Jurkat, Clone E6-1 (cell line): ENCODE measurements around the gene AMY2A. TPM values are rescaled to one million over a fixed set of nuclear protein-coding genes. Genes with fewer than 3 reads are reported as not detected.
"Not testable (repeated sequence)": the region's sequence is repeated elsewhere in the genome, so short reads cannot be mapped to it uniquely, and the experiment has no call there.

Source experiments
- DNase-seq: peaks from one replicate; pipeline ENCODE4 v3.0.0-alpha.2; 2011; ENCODE audit warnings: low read depth, low spot score
- H3K4me3 ChIP-seq: 2 replicates; pipeline ENCODE4 v1.5.1; 2011; ENCODE audit warnings: mild to moderate bottlenecking, low read length, control low read depth, moderate library complexity
- polyA plus RNA-seq: library from polyadenylated mRNA; unstranded; fragments of >200 nt; gene quantifications from one replicate; pipeline ENCODE4 v1.2.1, GENCODE V29; 2012; ENCODE audit warnings: missing spikeins; ENCODE audit not compliant: insufficient read length, insufficient read depth

AMY2A gene
- polyA plus RNA-seq, result not detected

DNA sequence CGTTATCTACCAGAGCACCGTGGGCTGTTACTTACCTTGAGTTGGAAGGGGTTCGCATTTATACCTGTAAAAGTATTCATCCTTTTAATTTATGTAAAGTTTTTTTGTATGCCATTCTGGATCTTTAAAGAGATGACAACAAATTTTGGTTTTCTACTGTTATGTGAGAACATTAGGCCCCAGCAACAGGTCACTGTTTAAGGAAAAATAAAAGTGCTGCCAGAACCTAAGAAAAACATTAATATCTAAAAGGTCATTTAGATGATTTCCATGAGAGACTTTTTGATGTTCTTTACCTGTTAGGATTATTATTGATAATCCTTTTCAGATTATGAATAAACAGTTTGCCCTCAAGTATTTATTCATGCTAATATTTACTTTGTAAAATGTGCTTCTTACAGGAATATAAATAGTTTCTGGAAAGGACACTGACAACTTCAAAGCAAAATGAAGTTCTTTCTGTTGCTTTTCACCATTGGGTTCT, at the start of gene AMY2A:
Gene AMY2A (plus strand): TSS at position 434 of the 484 bp plus-strand sequence. CDS start 14 bp downstream, at position 448.
- not testable (repeated sequence) for H3K4me3 ChIP-seq, DNase-seq

DNA sequence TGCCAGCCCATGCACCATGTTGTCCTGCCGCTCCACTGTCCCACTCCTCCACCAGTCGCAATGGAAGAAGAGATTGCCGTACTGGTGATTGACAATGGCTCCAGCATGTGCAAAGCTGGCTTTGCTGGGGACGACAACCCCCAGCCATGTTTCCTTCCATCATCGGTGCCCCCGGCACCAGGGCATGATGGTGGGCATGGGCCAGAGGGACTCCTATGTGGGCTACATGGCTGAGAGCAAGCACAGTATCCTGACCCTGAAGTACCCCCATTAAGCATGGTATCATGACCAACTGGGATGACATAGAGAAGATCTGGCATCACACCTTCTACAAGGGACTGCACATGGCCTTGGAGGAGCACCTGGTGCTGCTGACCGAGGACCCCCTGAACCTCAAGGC, 47.7 kb upstream of the AMY2A start:
- DNase-seq, result no peak
- H3K4me3 ChIP-seq, result no peak overlapping the region

DNA sequence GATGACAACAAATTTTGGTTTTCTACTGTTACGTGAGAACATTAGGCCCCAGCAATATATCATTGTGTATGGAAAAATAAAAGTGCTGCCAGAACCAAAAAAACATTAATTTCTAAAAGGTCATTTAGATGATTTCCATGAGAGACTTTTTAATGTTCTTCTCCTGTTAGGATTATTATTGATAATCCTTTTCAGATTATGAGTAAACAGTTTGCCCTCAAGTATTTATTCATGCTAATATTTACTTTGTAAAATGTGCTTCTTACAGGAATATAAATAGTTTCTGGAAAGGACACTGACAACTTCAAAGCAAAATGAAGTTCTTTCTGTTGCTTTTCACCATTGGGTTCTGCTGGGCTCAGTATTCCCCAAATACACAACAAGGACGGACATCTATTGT, 45.9 kb upstream of the AMY2A start, which contains the start of gene AMY2B:
Gene AMY2B (plus strand): TSS at position 301 of the 400 bp plus-strand sequence. CDS start 14 bp downstream, at position 315.
- not testable (repeated sequence) for H3K4me3 ChIP-seq, DNase-seq

DNA sequence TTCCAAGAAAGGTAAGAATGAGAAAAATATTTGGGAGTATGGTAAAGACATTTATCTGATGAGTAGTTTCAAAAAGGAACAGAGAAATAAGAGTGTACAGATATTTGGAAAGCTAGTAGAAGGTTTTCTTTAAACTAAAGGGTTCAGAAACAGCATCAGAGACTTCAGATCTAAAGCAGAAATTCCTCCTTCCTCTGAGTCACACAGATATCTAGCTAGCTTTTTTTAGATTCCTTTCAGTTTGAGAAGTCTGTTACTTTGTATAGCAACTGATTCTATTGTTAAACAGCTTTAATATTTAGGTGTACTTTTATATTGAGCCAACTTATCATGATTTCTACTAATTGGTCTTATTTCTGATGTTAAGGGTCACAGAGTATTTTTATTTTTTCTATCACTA, 41.2 kb upstream of the AMY2A start:
- no peak for DNase-seq
- H3K4me3 ChIP-seq, result no peak overlapping the region

DNA sequence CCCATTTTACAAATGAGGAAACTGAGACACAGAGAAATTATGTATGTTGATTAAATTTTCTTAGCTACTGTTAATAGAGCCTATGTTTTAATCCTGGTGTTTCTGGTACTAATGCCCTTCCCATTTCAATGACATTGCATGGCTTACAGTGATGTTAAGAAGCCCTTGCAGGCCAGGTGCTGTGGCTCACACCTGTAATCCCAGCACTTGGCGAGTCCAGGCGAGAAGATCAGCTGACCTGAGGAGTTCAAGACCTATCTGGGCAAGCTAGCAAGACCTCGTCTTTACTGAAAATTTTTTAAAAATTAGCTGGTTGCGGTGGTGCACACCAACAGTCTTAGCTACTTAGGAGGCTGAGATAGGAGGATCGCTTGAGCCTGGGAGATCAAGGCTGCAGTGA, 40.4 kb upstream of the AMY2A start:
- not testable (repeated sequence) for DNase-seq, H3K4me3 ChIP-seq

DNA sequence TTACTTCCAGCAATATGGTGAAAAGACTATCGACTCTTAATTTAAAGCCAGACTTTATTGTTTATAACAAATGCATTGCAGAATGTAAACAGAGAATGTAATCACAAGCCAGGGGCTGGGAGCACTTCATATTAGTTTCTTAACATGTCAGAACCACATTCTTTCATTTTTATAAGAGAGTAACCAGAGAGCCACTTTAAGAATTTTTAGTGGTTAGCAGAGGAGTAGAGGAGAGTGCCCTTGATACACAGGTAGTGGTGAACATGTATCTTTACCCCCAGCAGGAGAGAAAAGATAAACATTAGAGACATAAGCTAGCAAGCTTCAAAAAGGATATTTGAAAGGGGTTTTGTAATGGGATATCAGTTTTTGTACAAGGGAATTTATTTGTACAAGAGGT, 34.8 kb upstream of the AMY2A start:
- DNase-seq, result no peak
- H3K4me3 ChIP-seq, result no peak overlapping the region

DNA sequence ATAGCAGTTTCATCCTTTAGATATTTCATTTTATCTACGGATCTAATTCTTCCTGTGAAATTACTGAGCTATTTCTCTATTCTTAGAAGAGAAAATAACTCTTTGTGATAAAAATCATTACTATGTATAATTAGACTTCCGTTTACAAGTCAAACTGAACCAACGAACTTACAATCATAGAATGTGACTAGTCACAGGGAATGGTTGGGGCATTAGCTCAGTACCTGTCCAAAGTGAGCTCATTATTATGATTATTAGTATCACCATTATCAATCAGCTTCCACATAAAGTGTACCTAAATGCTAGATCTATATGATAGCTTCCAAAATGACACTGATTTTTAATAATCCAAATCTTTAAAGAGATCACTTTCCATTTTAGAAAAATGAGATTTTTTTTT, 33.3 kb upstream of the AMY2A start:
- DNase-seq, result no peak
- H3K4me3 ChIP-seq, result no peak overlapping the region

DNA sequence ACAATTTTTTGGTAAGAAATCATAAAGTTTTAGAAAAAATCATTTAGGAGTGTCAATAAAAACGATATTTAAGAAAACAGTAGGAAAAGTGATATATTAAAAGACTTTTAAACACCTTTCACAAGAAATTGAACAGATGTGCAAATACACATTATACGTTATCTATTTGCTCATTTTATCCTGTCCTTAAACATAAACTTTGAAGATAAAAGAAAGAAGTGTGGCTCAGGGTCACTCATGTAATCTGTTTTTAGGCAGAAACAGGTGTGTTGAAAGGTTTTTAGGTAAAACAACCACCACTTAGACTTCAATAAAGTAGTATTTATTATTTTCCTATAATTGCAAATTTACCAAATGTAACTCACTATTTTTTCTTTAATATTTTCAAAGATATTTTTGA, 32.7 kb upstream of the AMY2A start:
- H3K4me3 ChIP-seq, result no peak overlapping the region
- DNase-seq, result no peak

DNA sequence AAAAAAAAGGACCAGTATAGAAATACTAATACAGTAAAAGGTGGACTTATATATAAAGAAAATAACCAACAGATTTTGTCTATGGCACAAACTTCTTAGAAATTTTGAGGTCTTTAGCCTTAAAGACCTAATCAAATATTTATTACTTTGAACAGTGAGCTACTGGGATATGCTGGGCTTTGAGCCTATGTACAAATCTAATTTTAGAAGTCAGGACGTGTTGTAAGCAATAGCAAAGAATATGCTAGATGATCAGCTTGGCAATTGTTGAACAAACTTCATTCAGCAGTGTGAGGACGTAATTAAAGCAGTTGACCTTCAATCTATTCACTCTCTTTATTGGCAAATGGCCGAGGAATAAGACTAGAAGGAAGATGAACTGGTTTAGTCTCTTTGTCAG, 14.5 kb upstream of the AMY2A start:
- H3K4me3 ChIP-seq, DNase-seq: not testable (repeated sequence)

DNA sequence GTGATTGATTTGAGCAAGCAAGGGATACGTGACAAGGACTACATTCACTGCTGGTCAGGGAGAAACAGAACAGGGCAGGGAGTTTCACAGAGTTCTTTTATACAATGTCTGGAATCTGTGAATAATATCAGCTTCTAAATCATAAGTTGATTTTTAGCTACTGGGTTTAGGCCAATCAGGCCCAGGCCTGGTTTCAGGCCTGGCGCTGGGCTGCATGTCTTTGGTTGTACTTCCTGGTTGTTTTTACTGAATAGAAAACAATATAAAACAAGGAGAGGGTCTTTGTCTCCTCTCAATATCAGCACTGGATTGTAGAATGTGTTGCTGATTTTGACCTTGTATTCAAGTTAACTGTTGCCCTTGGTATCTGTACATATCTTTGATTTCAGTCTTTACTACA, 865 bp upstream of the AMY2A start:
- no peak overlapping the region for H3K4me3 ChIP-seq
- DNase-seq, result no peak

DNA sequence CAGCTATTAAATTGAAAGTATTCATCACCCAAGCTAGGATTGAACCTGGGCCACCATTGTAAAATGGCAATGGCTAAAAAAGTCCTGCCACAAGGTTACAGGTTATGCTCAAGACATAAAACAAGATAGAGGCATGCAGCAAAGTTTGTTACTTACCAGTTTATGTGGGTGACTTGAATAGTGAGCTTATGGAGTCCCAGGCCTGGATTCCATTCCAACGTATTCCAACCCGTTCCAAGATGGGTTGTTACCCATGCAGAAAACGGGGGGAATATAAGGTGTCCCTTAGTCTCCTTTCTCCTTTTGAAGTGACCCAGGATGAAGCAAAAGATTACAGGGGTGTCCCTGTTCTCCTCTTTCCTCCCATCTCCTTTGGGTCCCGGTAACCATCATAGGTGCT, 10.2 kb downstream of the AMY2A start:
- DNase-seq, result not testable (repeated sequence)

DNA sequence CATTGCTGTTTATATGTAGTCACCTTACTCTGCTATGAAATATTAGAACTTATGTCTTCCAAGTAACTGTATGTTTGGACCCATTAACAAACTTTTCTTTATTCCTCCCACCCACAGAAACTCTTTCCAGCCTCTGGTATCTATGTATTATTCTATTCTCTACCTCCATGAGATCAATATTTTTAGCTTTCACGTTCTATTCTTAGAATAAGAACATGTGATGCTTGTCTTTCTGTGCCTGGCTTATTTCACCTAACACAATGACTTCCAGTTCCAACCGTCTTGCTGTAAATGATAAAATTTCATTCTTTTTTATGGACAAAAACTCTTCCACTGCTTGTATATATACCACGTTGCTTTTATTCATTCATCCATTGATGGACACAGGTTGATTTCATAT, 24.0 kb downstream of the AMY2A start:
- not testable (repeated sequence) for DNase-seq, H3K4me3 ChIP-seq

More for the DNA sequence above, 10.2 kb downstream of the AMY2A start:
- H3K4me3 ChIP-seq, result not testable (repeated sequence)

DNA sequence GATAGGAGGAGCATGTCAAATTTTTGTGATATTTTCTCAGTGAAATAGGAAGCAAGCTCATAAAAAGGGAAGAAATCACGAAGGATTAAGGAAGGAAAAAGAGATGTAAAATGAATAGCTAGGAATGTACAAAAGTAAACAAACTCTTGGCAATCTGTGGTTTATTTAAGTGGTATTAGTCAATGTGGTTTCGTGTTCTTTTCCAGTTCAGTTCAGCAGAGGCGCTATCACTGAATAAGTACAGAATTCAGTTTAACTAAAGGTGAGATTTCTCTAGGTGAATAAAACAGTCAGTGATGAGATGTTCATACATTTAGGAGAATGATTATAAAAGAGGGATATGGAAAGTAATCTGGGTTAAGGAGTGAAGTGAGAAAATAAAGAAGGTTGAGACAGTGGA, 26.7 kb downstream of the AMY2A start:
- H3K4me3 ChIP-seq, DNase-seq: not testable (repeated sequence)

DNA sequence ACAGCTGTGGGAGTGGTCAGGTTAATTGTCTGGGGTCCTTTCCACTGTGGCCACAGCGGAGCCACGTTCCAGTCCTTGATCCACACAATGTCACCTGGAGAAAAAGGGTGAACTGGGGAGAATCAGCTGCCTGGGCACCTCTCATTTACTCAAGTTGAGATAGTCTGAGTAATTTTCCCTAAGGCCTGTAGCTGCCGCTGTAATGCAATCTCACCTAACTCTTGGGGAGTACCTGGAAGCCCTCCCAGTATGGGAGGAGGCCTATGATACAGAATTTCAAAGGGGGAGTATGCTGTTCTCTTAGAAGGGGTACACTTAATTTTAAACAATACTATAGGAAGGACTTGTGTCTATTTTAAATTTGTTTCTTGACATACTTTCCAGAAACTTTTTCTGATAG, 33.1 kb downstream of the AMY2A start:
- H3K4me3 ChIP-seq, DNase-seq: not testable (repeated sequence)

DNA sequence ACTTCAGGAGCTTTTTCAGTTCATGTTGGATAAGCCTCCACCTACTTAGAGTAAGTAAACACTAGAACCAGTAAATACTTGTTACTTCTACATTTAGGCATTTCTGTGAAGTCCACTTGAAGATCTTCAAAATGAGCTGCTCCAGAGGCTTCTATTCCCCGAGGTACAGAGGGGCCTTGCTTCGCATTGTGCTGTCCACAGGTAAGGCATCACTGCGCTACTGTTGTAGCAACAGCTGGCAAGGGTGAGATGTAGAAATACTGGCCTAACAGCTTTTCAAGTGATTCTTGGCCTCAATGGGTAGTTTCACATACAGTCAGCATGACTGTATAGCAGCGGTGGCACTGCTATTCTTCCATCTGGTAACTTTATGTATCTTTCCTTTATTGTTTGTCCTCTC, 33.7 kb downstream of the AMY2A start:
- DNase-seq, H3K4me3 ChIP-seq: not testable (repeated sequence)

DNA sequence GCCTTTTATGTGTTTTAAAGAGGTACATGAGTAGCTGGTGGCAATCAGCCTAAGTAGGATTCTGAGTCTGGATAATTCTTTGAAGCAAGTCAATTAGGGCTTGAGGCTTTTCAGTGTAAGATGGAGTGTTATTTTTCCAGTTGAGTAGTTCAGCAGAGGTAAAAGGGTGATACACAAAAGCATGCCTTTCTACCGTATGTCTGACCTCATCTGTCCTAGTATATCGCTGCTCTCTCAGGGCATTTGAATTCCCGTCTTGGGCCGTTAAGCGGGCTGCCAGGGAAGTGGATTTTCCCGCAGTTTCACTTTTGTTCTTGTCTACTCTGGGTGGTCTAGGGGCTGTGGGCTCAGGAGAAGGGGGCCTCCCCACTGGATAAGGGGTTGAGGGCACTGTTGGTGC, 36.9 kb downstream of the AMY2A start:
- DNase-seq, result not testable (repeated sequence)

DNA sequence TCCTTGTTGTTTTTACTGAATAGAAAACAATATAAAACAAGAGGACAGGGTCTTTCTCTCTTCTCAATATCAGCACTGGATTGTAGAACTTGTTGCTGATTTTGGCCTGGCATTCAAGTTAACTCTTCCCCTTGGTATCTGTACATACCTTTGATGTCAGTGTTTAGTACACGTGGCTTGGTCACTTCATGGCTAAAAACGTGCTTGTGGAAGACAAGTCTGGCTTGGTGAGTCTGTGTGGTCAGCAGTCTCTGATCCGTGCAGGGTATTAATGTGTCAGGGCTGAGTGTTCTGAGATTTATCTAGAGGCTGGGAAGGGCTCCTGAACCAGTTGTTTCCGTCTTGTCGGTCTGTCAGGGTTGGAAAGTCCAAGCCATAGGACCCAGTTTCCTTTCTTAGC, 38.2 kb downstream of the AMY2A start, which contains the start of gene AMY1A:
Gene AMY1A (plus strand): TSS at position 301 of the 400 bp plus-strand sequence. CDS start 571 bp downstream, outside the sequence.
- DNase-seq, result not testable (repeated sequence)

More for the DNA sequence above, 36.9 kb downstream of the AMY2A start:
- H3K4me3 ChIP-seq, result not testable (repeated sequence)

More for the DNA sequence above, 38.2 kb downstream of the AMY2A start, which contains the start of gene AMY1A:
- H3K4me3 ChIP-seq, result not testable (repeated sequence)
